ENCODE measurements around the gene TSSK3.

DNA sequence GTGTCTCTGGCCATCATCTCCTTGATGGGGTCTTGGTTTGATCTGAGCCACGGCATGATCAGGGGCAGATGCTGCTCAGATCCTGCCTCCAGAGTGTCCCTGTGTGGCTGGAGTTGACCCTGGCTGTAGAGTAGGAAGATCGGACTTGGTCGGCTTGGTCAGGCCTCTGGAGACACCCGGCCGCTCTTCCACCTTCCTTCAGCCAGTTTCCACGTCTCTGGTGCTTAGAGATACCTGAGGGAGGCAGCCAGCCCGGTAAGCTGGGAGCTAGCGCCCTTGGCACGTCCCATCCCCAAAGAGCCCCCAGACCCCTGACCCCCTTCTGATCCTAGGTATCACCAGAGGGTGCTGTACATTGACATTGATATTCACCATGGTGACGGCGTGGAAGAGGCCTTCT, 35.1 kb upstream of the TSSK3 start:
- TF ChIP-seq, protein P1, sequence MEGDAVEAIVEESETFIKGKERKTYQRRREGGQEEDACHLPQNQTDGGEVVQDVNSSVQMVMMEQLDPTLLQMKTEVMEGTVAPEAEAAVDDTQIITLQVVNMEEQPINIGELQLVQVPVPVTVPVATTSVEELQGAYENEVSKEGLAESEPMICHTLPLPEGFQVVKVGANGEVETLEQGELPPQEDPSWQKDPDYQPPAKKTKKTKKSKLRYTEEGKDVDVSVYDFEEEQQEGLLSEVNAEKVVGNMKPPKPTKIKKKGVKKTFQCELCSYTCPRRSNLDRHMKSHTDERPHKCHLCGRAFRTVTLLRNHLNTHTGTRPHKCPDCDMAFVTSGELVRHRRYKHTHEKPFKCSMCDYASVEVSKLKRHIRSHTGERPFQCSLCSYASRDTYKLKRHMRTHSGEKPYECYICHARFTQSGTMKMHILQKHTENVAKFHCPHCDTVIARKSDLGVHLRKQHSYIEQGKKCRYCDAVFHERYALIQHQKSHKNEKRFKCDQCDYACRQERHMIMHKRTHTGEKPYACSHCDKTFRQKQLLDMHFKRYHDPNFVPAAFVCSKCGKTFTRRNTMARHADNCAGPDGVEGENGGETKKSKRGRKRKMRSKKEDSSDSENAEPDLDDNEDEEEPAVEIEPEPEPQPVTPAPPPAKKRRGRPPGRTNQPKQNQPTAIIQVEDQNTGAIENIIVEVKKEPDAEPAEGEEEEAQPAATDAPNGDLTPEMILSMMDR (IDR thresholded peaks at IDR 0.05): no peak
- TF ChIP-seq POLR2A (IDR thresholded peaks at IDR 0.05) (no peak), POLR2AphosphoS5 (IDR thresholded peaks at IDR 0.05) (no peak)
